ENCODE results near the gene WWC1. TPM values are rescaled to one million over a fixed set of nuclear protein-coding genes. Genes with fewer than 3 reads are reported as not detected.

The WWC1 gene
- total RNA-seq, 1 donor from 2014 or later = 48.6 TPM

DNA sequence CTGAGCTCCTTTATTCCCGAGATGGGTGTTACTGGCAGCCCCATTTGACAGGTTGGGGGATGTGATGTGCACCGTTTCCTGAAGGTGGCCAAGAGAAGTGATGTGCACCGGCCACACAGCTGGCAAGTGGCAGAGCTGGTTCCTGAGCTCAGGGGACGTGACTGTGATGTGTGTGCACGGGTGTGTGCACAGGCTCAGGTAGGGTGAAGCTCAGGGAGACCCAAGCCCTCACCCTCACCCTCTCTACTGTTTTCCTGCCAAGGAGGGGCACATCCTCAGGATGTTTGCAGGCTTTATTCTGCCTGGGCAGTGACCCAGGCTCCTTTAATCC, 56.6 kb downstream of the WWC1 start:
- H3K79me2 ChIP-seq (ENCODE audit: insufficient read depth, low read length) = no peaks in the 10 kb centered on the region
- DNase-seq (ENCODE audit: low read depth) = no peak
- peaks cover 17% of the 10 kb centered on the region for H3K4me1 Mint-ChIP-seq (ENCODE audit: low read depth, unreplicated experiment)

DNA sequence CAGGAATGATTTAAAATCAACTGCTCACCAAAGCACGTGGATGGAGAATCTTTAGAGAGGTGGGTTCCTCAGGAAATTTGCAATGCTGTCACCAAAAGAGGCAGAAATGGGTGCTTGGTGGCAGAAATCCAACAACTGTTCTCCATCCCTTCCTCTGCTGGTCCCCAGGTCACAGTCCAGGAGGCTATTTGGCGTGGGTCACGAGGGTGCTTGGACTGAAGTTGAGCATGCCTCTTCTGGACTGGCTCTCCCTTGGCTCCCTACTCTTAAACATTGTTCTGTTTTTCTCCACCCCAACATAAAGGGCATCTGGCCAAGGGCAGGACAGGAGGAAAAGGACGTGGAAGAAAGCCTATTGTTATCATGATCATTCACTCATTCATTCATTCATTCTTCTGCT, 58.9 kb downstream of the WWC1 start:
- no peaks in the 10 kb centered on the region for H3K36me3 ChIP-seq (ENCODE audit: insufficient read depth, low read length)
- no peaks in the 10 kb centered on the region for H4K20me1 ChIP-seq (ENCODE audit: insufficient read depth, low read length)
- no peak overlapping the region for H3K4me2 ChIP-seq (ENCODE audit: low read length)
- H3K4me3 ChIP-seq (ENCODE audit: insufficient read depth, low read depth, low read length) = no peak overlapping the region
- no peak overlapping the region for H2AFZ ChIP-seq (ENCODE audit: low read depth, low read length)
- H3K4me1 ChIP-seq (ENCODE audit: insufficient read depth, low read length) = peaks cover 5% of the 10 kb centered on the region
- DNase-seq (ENCODE audit: low read depth) = no peak
- no peaks in the 10 kb centered on the region for H3K27me3 ChIP-seq (ENCODE audit: insufficient read depth, low read length)
- no peaks in the 10 kb centered on the region for H3K79me2 ChIP-seq (ENCODE audit: insufficient read depth, low read length)
- Mint-ChIP-seq H3K4me3 (ENCODE audit: unreplicated experiment) (no peak overlapping the region), H3K9me3 (ENCODE audit: unreplicated experiment) (no peaks in the 10 kb centered on the region), H3K27me3 (ENCODE audit: low read depth, unreplicated experiment) (no peaks in the 10 kb centered on the region), H3K27ac (ENCODE audit: unreplicated experiment) (no peak overlapping the region), H3K4me1 (ENCODE audit: low read depth, unreplicated experiment) (peaks cover 32% of the 10 kb centered on the region), H3K36me3 (ENCODE audit: low read depth, unreplicated experiment) (peaks cover 18% of the 10 kb centered on the region)
- FAIRE-seq = no peak
- no peaks in the 10 kb centered on the region for H3K9me3 ChIP-seq (ENCODE audit: insufficient read depth, low read depth, low read length)
- TF ChIP-seq, protein P1, sequence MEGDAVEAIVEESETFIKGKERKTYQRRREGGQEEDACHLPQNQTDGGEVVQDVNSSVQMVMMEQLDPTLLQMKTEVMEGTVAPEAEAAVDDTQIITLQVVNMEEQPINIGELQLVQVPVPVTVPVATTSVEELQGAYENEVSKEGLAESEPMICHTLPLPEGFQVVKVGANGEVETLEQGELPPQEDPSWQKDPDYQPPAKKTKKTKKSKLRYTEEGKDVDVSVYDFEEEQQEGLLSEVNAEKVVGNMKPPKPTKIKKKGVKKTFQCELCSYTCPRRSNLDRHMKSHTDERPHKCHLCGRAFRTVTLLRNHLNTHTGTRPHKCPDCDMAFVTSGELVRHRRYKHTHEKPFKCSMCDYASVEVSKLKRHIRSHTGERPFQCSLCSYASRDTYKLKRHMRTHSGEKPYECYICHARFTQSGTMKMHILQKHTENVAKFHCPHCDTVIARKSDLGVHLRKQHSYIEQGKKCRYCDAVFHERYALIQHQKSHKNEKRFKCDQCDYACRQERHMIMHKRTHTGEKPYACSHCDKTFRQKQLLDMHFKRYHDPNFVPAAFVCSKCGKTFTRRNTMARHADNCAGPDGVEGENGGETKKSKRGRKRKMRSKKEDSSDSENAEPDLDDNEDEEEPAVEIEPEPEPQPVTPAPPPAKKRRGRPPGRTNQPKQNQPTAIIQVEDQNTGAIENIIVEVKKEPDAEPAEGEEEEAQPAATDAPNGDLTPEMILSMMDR (IDR thresholded peaks at IDR 0.05; ENCODE audit: insufficient read depth, low read depth, low read length) = no peak
- no peak for TF ChIP-seq EZH2 (IDR thresholded peaks at IDR 0.05; ENCODE audit: insufficient read depth, low read length)
- no peak overlapping the region for H3K27ac ChIP-seq (ENCODE audit: low read depth, low read length)
- no peak overlapping the region for H3K9ac ChIP-seq (ENCODE audit: low read length)

More for the DNA sequence above, 56.6 kb downstream of the WWC1 start:
- Histone ChIP-seq H3K27ac (ENCODE audit: low read depth, low read length) (no peak overlapping the region), H3K9me3 (ENCODE audit: insufficient read depth, low read depth, low read length) (no peaks in the 10 kb centered on the region), H2AFZ (ENCODE audit: low read depth, low read length) (no peak overlapping the region), H3K9ac (ENCODE audit: low read length) (no peak overlapping the region), H4K20me1 (ENCODE audit: insufficient read depth, low read length) (no peaks in the 10 kb centered on the region), H3K36me3 (ENCODE audit: insufficient read depth, low read length) (no peaks in the 10 kb centered on the region), H3K27me3 (ENCODE audit: insufficient read depth, low read length) (no peaks in the 10 kb centered on the region), H3K4me2 (ENCODE audit: low read length) (no peak overlapping the region), H3K4me1 (ENCODE audit: insufficient read depth, low read length) (no peaks in the 10 kb centered on the region), H3K4me3 (ENCODE audit: insufficient read depth, low read depth, low read length) (no peak overlapping the region)
- no peak for TF ChIP-seq EZH2 (IDR thresholded peaks at IDR 0.05; ENCODE audit: insufficient read depth, low read length)
- TF ChIP-seq, protein P1 (IDR thresholded peaks at IDR 0.05; ENCODE audit: insufficient read depth, low read depth, low read length) = no peak
- no peaks in the 10 kb centered on the region for H3K9me3 Mint-ChIP-seq (ENCODE audit: unreplicated experiment)
- no peaks in the 10 kb centered on the region for H3K27me3 Mint-ChIP-seq (ENCODE audit: low read depth, unreplicated experiment)
- H3K27ac Mint-ChIP-seq (ENCODE audit: unreplicated experiment) = no peak overlapping the region
- no peak overlapping the region for H3K4me3 Mint-ChIP-seq (ENCODE audit: unreplicated experiment)
- FAIRE-seq = no peak
- peaks cover 24% of the 10 kb centered on the region for H3K36me3 Mint-ChIP-seq (ENCODE audit: low read depth, unreplicated experiment)

DNA sequence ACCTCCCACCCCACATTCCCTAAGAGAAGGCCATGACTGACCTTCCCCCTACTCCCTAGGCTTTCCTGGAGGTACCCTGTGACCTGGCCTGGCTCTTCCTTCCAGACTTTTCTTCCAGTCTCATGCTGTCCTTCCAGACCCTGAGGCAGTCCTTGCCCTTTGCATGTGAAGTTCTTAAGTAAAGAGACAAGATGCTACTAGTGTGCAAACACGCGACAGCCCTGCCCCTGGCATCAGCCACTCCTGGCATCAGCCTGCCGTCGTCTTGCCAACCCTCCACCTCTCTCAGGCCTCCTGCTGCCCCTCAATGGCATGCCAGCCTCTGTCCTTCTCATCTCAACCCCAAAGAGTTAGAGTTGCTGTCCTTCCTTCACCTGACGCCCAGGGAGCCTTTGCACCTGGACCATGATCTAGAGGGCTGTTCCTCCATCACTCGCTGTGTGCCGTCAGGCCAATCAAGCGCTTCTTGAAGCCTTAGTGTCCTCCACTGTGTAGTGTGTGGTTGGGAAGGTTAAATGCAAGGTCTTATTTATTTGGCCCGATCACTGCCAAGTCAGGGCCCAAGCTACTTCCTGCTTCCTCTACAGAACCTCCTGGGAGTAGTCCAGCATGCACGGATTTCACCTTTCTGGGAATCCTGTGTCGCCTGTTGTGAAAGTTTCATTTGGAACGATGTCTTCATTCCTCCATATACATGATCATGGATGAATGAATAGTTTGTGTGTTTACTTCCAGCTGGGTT, 61.9 kb downstream of the WWC1 start:
- Mint-ChIP-seq H3K36me3 (ENCODE audit: low read depth, unreplicated experiment) (peaks cover 23% of the 10 kb centered on the region), H3K27me3 (ENCODE audit: low read depth, unreplicated experiment) (no peaks in the 10 kb centered on the region), H3K9me3 (ENCODE audit: unreplicated experiment) (no peaks in the 10 kb centered on the region), H3K4me3 (ENCODE audit: unreplicated experiment) (no peak overlapping the region), H3K27ac (ENCODE audit: unreplicated experiment) (peak overlapping the region; percentile 75), H3K4me1 (ENCODE audit: low read depth, unreplicated experiment) (peaks cover 46% of the 10 kb centered on the region)
- Histone ChIP-seq H3K36me3 (ENCODE audit: insufficient read depth, low read length) (no peaks in the 10 kb centered on the region), H3K27me3 (ENCODE audit: insufficient read depth, low read length) (no peaks in the 10 kb centered on the region), H3K79me2 (ENCODE audit: insufficient read depth, low read length) (no peaks in the 10 kb centered on the region), H3K4me2 (ENCODE audit: low read length) (no peak overlapping the region), H3K4me3 (ENCODE audit: insufficient read depth, low read depth, low read length) (no peak overlapping the region), H4K20me1 (ENCODE audit: insufficient read depth, low read length) (no peaks in the 10 kb centered on the region), H3K9me3 (ENCODE audit: insufficient read depth, low read depth, low read length) (no peaks in the 10 kb centered on the region), H3K9ac (ENCODE audit: low read length) (no peak overlapping the region), H2AFZ (ENCODE audit: low read depth, low read length) (peak overlapping the region; percentile 37), H3K27ac (ENCODE audit: low read depth, low read length) (no peak overlapping the region), H3K4me1 (ENCODE audit: insufficient read depth, low read length) (peaks cover 5% of the 10 kb centered on the region)
- TF ChIP-seq, protein P1 (IDR thresholded peaks at IDR 0.05; ENCODE audit: insufficient read depth, low read depth, low read length) = no peak
- no peak for TF ChIP-seq EZH2 (IDR thresholded peaks at IDR 0.05; ENCODE audit: insufficient read depth, low read length)
- peak; percentile 12 for DNase-seq (ENCODE audit: low read depth)
- no peak for FAIRE-seq
